Astrocyte of the cerebellum (primary cell): Measurements from ENCODE around the gene APPL2.

Experiments used
- DNase-seq: peaks from one replicate; pipeline ENCODE4 v3.0.0-alpha.2; 2011; ENCODE audit warnings: low read depth
- H3K4me3 ChIP-seq: 2 replicates; pipeline ENCODE4 v1.5.1; 2011; ENCODE audit warnings: mild to moderate bottlenecking, low read depth, low read length, moderate library complexity
- in situ Hi-C: cut with HindIII; loops from 2 replicates; pipeline ENCODE4 v1.10.0; 2017; ENCODE audit warnings: low sequenced_read_pairs
- TF ChIP-seq, protein P1 (sequence below): IDR thresholded peaks from 2 replicates; pipeline ENCODE4 v1.5.1; 2012; ENCODE audit warnings: low read length, low read depth, moderate library complexity, mild to moderate bottlenecking; ENCODE audit errors: missing control alignments

Gene APPL2

DNA sequence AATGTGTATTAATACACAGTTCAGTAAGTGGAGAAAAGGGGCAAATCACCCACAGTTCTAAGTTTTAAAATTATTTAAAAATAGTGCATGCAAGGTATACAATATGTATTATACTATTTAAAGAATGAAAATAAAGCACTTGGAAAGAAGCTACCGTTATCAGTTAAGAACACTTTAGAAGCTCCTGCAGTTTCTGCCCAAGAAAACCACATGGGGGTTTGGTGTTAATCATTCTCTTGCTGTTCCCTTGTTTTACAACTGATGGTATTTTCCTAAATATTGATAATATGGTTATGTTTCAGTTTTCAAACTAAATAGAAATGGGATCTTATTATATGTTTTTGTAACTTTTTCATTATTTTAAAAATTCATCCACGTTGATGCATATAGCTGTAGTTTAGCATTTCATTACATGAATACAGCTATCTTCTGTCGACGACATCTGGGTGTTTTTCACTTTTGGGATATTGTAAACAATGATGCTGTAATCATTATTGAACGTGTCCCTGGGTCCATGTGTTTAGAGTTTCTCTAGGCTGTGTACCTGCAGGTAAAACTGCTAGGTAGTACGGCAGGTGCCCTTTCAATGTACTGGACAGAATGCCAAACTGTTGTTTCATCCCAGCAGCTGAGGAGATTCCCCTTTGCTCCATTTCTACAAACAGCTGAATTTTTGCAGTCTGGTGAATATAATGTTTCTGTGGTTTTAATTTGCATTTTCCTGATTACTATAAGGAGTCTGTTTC lies 64.1 kb downstream of the APPL2 start:
- in situ Hi-C loops: no loop called here
- no peak for DNase-seq
- no peak overlapping the region for H3K4me3 ChIP-seq
- TF ChIP-seq, protein P1, sequence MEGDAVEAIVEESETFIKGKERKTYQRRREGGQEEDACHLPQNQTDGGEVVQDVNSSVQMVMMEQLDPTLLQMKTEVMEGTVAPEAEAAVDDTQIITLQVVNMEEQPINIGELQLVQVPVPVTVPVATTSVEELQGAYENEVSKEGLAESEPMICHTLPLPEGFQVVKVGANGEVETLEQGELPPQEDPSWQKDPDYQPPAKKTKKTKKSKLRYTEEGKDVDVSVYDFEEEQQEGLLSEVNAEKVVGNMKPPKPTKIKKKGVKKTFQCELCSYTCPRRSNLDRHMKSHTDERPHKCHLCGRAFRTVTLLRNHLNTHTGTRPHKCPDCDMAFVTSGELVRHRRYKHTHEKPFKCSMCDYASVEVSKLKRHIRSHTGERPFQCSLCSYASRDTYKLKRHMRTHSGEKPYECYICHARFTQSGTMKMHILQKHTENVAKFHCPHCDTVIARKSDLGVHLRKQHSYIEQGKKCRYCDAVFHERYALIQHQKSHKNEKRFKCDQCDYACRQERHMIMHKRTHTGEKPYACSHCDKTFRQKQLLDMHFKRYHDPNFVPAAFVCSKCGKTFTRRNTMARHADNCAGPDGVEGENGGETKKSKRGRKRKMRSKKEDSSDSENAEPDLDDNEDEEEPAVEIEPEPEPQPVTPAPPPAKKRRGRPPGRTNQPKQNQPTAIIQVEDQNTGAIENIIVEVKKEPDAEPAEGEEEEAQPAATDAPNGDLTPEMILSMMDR: no peak

DNA sequence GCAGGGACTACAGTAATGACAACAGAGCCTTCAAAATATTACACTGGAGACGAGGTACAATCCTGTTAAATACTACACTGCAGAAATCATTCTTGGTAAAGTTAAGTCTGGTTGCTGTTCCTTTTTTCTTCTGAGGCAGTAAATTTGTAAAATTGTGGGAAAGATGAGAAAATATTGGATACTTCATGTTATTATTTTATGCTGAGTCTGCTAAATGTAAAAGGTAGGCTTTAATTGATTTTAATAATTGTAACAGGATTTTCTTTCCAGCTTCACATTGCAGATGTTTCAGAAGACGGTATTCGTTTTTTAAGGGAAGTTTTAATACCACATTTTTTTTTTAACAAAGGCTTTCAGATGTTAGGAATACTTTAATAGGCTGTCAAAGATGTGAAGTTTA lies 65.8 kb downstream of the APPL2 start:
- no peak for DNase-seq
- in situ Hi-C loops: no loop called here
- TF ChIP-seq, protein P1: no peak
- H3K4me3 ChIP-seq: no peak overlapping the region

DNA sequence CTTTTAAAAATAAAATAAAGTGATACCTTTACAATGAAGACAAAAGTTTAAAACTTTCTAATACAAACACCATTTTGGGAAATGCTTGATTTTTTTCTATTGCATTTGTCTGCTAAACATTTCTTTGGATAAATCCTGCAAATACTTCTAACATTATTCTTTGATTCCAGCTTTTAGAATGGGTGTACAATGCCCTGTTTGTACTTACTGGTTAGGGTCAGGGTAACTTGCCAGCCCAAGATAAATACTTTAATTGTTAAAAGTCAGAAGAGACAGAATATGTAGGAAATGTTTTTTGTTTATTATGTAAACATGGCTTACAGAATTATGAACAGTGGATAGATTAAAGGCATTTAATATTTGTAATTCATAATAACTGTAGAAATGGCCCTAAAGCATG lies 68.0 kb downstream of the APPL2 start:
- no peak for DNase-seq
- no peak overlapping the region for H3K4me3 ChIP-seq
- in situ Hi-C loops: no loop called here
- TF ChIP-seq, protein P1: no peak

DNA sequence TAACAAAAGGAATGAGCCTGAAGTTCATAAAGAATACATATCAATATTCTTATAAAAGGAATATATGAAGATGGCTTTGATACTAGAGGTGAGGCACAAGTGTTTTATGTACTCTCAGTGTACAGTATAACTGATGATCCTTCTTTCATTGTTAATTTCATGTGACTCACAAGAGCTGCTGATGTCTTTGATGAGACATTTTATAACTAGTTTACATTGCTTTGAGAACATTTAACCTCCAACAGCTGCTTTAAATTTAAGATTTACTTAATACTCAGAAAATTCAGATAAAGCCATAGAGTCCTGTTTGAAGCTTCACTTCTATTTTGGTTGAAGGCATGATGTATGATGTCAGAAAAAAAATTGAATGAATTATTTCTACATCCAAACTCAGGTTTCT lies 68.6 kb downstream of the APPL2 start:
- no peak overlapping the region for H3K4me3 ChIP-seq
- TF ChIP-seq, protein P1: no peak
- no peak for DNase-seq
- in situ Hi-C loops: no loop called here

DNA sequence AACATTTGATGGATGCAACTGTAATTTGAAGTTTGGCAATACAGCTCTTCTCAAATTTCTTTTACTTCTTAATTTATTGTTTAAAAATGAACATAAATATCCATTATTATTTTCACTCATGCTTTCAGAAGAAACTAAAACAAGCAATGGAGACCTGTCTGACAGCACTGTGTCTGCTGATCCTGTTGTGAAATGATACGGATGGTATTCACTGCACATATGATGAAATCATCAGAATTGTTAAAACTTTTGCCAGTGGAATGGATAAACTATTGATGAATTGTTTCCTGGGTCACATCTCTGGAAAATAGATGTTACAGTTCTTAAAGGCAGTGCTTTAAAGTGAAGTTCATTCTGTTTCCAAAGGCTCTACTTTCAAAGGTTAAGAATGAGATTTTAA lies 69.2 kb downstream of the APPL2 start:
- no peak overlapping the region for H3K4me3 ChIP-seq
- DNase-seq: no peak
- in situ Hi-C loops: no loop called here
- TF ChIP-seq, protein P1: no peak

DNA sequence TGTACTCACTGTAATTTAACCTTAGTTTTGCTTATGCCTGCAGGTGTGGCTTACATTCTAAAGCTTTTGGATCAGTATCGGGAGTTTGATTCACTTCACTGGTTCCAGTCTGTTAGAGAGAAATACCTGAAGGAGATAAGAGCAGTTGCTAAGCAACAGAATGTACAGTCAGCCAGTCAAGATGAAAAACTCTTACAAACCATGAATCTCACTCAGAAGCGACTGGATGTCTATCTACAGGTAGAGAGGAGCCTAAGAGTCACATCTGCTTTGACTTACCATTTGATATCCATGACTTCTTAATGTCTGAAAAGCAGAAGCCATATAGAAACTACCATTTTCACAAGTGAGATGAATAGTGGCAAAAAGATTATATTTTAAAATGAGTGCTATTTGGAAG lies 71.9 kb downstream of the APPL2 start:
- in situ Hi-C loops: no loop called here
- DNase-seq: no peak
- TF ChIP-seq, protein P1: no peak
- H3K4me3 ChIP-seq: no peak overlapping the region
